CMK (cell line): ENCODE measurements around the gene C5AR1.
"Not testable (repeated sequence)": the region's sequence is repeated elsewhere in the genome, so short reads cannot be mapped to it uniquely, and the experiment has no call there.

Source experiments
- DNase-seq: peaks from one replicate; pipeline ENCODE4 v3.0.0-alpha.2; 2010; ENCODE audit warnings: low read depth

Gene C5AR1

DNA sequence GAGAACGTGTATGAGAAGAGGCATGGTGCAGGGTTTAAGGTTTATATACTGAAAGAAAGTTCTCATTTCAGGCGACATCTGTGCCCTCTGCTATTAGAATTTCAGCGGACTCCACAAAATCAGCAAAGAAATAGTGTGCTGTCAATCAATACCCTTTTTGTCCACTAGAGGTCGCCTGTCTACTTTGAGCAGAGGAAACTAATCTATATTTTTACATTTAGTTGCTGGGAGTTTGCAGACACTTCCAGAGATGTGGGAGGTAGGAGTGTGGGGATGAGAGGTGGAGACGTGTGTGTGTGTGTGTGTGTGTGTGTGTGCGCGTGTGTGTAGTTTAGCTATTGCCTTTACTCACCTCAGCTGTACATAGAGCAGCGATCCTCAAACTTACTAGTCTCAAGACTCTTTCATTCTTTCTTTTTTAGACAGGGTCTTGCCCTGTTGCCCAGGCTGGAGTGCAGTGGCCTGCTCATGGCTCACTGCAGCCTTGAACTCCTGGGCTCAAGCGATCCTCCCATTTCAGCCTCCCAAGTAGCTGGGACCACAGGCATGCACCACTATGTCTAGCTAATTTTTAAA, 25.2 kb upstream of the C5AR1 start:
- DNase-seq = no peak

GRCh38 chr19:47296036-47296435, 13.6 kb upstream of the C5AR1 start:
- peak; percentile 70 for DNase-seq

GRCh38 chr19:47300867-47301266, 8.8 kb upstream of the C5AR1 start:
- not testable (repeated sequence) for DNase-seq

GRCh38 chr19:47302249-47302648, 7.4 kb upstream of the C5AR1 start:
- no peak for DNase-seq

DNA sequence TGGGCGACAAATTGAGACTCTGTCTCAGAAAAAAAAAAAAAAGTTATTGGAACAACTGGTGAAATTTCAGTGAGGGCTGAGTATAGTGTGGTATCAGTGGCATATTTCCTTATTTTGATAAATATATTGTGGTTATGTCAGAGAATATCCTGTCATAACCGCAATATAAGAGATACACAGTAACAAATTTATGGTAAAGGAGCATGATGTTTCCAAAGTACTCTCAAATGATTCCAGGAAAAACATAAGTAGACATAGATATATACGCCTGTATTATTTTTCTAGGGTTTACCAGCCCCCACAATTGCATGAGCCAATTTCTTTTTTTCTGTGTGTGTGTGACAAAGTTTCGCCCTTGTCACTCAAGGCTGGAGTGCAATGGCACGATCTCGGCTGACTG, 5.7 kb upstream of the C5AR1 start:
- DNase-seq = peak; percentile 38

GRCh38 chr19:47305309-47305751, 4.3 kb upstream of the C5AR1 start:
- no peak for DNase-seq

DNA sequence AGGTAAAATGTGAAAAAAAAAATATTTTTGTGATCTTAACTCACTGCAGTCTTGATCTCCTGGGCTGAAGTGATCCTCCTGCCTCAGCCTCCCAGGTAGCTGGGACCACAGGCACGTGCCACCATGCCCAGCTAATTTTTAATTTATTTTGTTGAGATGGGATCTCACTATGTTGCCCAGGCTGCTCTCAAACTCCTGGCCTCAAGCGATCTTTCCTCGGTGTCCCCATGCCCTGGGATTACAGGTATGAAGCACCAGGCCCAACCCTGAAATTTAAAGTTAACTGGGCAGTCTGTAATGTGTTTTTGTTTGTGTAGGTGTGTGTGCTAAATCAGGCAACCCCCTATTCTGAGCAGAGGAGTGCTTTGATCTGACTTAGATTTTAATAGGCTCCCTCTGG, 3.4 kb upstream of the C5AR1 start:
- DNase-seq = no peak

GRCh38 chr19:47309038-47309437, 623 bp upstream of the C5AR1 start:
- DNase-seq = no peak

GRCh38 chr19:47310323-47310722, 662 bp downstream of the C5AR1 start:
- DNase-seq = no peak

- DNase-seq = no peak
Observed at GRCh38 chr19:47310819-47311218, 1.2 kb downstream of the C5AR1 start.

GRCh38 chr19:47312366-47313006, 2.8 kb downstream of the C5AR1 start:
- no peak for DNase-seq

DNA sequence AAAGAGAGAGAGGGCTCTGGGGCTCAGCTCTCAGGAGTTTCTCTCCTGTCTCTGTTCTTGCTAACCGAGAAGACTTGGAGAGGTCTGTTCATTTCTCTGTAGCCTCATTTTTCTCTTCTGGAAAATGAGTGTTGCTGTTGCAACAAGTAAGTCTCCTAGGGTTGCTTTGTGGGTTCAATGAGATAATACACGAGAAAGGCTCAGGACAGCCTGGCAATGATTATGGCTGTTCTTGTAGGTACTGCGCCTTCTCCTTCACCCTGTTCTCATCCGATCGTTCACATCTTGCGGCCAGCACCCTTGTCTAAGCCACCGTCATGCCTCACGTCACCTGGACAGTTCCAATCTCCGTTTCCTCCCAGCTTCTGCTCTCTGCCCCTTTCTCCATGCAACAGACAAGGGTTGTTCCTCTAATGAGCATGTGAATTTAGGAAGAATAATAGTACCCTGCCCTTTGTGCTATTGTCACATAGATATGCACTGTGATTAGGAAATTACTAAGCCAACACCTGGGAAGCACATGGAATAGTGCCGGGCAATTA, 4.2 kb downstream of the C5AR1 start:
- no peak for DNase-seq

DNA sequence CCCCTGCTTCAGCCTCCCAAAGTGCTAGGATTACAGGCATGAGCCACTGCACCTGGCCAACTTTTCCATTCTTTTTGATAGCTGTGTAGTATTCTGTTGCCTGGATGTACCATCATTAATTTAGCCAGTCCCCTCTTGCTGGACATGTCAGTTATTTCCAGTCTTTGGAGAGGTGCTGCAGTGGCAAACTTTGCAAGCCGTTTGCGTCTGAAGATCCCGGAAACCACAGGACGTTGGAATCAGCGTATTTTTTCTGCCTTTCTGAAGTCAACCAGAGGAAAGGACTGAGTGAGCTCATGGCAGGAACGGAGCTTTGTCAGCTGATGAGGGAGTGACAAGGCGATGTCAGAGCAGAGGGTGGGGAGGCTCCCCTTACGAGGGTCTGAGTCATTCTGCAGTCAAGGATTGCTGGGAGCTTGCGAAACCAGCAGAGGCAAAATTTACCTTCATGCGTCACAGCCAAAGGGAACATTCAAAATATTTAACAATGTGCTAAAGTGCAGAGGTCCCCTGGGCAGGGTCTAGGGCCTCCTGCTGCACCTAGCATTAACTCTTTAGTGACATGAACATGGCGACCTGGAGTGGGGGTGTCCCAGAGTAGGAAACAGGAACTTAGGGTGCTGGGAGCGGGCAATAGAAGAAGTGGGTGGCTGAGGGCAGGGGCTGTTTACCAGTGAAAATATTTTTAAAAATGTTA, 5.6 kb downstream of the C5AR1 start:
- no peak for DNase-seq

DNA sequence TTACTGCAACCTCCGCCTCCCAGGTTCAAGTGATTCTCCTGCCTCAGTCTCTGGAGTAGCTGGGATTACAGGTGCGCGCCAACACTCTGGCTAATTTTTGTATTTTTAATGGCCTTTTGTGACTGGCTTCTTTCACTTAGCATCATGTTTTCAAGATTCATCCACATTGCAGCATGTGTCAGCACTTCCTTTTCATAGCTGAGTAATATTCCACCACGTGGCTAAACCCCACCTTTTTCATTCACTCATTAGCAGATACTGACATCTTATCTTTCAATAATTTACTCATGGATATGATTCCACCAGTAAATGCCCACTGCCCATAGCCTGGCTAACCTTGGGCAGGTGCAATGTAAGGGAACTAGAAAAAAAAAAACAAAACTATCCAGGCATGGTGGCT, 6.9 kb downstream of the C5AR1 start:
- no peak for DNase-seq

DNA sequence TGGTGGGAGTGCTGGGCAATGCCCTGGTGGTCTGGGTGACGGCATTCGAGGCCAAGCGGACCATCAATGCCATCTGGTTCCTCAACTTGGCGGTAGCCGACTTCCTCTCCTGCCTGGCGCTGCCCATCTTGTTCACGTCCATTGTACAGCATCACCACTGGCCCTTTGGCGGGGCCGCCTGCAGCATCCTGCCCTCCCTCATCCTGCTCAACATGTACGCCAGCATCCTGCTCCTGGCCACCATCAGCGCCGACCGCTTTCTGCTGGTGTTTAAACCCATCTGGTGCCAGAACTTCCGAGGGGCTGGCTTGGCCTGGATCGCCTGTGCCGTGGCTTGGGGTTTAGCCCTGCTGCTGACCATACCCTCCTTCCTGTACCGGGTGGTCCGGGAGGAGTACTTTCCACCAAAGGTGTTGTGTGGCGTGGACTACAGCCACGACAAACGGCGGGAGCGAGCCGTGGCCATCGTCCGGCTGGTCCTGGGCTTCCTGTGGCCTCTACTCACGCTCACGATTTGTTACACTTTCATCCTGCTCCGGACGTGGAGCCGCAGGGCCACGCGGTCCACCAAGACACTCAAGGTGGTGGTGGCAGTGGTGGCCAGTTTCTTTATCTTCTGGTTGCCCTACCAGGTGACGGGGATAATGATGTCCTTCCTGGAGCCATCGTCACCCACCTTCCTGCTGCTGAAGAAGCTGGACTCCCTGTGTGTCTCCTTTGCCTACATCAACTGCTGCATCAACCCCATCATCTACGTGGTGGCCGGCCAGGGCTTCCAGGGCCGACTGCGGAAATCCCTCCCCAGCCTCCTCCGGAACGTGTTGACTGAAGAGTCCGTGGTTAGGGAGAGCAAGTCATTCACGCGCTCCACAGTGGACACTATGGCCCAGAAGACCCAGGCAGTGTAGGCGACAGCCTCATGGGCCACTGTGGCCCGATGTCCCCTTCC, 10.5 kb downstream of the C5AR1 start:
- DNase-seq = no peak

DNA sequence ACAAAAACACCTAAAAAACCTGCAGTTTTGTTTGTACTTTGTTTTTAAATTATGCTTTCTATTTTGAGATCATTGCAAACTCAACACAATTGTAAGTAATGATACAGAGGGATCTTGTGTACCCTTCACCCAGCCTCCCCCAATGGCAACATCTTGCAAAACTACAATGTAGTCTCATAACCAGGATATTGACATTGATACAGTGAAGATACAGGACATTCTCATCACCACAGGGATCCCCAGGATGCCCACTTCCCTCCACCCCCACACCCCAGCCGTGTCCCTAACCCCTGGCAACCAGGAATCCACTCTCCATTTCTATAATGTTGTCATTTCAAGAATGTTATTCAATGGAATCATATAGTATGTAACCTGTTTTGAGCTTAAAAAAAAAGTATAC, 12.0 kb downstream of the C5AR1 start:
- DNase-seq = no peak

DNA sequence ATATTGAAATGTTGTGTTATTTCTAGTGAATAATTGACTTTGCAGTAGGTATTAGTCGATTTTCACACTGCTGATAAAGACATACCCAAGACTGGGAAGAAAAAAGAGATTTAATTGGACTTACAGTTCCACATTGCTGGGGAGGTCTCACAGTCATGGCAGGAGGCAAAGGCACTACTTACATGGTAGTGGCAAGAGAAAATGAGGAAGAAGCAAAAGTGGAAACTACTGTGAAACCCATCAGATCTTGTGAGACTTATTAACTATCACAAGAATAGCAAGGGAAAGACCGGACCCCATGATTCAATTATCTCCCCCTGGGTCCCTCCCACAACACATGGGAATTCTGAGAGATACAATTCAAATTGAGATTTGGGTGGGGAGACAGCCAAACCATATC, 12.4 kb downstream of the C5AR1 start:
- DNase-seq = no peak

DNA sequence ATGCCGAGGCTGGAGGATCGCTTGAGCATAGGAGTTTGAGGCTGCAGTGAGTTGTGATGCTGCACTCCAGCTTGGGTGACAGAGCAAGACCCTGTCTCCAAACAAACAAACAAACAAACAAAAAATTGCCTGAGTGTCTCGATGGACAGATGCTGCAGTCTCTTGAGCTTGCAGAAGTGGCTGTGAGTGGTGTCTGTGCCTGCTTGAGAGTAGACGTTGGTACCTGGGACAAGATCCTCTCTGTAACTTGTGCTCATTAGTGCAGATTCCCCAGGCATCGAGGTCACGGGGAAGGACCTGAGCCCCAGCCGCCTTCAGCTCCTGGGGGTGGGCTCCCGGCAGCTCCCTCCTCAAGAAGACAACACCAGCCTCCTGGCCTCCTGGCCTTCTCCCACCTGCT, 13.7 kb downstream of the C5AR1 start:
- no peak for DNase-seq

GRCh38 chr19:47323872-47324271, 14.2 kb downstream of the C5AR1 start:
- no peak for DNase-seq

DNA sequence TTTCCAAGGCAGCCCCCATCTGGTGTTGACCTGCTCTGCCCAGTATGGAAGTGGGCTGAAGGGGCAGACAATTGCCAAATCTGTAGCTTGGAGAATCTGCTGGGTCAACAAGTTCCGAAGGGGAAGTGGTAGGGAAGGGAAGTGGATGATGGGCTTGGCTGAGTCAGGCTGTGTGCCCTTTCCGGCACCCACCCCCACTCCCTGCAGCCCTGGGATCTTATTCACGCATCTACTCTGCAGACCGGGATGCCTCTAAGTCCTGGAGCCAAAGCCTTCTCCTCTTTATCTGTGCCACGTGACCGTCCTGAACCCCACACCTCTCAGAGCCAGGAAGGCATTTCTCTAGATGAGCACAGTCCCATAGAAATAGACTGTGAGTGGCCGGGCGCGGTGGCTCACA, 14.8 kb downstream of the C5AR1 start:
- DNase-seq = peak; percentile 60

- DNase-seq = no peak
Observed at GRCh38 chr19:47330466-47330869, 20.8 kb downstream of the C5AR1 start.

DNA sequence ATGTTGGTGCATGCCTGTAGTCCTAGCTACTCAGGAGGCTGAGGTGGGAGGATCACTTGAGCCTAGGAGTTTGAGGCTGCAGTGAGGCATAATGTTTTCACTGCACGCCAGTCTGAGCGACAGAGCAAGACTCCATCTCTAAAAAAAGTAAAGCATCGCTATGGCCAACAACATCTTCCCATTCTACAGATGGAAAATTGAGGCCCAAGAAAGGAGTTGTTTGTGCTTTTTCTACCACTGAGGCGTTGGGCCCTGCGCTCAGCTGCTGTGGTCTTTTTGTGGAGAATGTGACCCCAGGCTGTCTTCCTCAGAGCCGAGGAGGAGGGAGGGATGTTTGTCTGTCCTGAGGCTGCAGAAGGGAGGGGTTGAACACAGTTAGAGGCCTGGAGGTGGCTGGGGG, 21.8 kb downstream of the C5AR1 start:
- DNase-seq = no peak
